ENCODE results near the gene TTLL4. TPM values are rescaled to one million over a fixed set of nuclear protein-coding genes. Genes with fewer than 3 reads are reported as not detected.

TTLL4 gene
- polyA plus RNA-seq, 2 of the 4 experiments (the other 2 are of a cell fraction) = 25.0 to 26.2 TPM

DNA sequence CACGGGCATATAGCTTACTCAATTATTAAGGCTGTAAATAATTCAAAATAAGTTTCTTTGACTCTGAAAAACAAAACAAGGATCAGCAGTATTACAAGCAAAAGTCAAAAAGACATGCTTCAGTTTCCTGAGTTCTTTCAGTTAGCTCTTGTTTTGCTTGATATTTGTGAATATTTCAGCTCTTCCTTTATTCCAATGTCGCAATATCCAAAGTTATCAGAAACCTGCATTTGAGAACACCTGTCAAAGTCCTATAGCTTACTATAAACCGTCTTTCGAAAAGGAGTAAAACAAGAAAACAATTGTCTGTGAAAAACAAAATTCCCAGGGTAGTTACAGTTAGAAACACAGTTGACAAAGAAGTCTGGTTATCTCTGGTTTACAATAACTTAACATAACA is 86.1 kb downstream of the TTLL4 start:
- no peak for ATAC-seq
- Histone ChIP-seq H3K4me1 (no peaks in the 10 kb centered on the region), H3K27ac (no peak overlapping the region), H3K4me2 (no peak overlapping the region), H3K4me3 (no peak overlapping the region), H3K9me3 (no peaks in the 10 kb centered on the region)
- POLR2A ChIA-PET = no interaction called here
- 76% methylated on average over 4 of the region's 4 CpGs for WGBS (ENCODE audit: missing lambda C conversion rate)
- CTCF ChIA-PET = interaction anchor here (0.7 kb wide), 1 partner anchor 51 kb away, joined by 3 read pairs; no protein-coding TSS in a partner anchor
- TF ChIP-seq, protein P1, sequence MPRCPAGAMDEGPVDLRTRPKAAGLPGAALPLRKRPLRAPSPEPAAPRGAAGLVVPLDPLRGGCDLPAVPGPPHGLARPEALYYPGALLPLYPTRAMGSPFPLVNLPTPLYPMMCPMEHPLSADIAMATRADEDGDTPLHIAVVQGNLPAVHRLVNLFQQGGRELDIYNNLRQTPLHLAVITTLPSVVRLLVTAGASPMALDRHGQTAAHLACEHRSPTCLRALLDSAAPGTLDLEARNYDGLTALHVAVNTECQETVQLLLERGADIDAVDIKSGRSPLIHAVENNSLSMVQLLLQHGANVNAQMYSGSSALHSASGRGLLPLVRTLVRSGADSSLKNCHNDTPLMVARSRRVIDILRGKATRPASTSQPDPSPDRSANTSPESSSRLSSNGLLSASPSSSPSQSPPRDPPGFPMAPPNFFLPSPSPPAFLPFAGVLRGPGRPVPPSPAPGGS (IDR thresholded peaks at IDR 0.05) = no peak
- TF ChIP-seq CEBPB (IDR thresholded peaks at IDR 0.05) (no peak), ZNF302 (CRISPR knock-in tag; IDR thresholded peaks at IDR 0.05) (no peak)
- DNase-seq (ENCODE audit: low read depth in 1 of 2, low spot score in 1 of 2) = no peak
- FAIRE-seq = no peak

GRCh38 chr2:218798767-218799504 is 88.3 kb downstream of the TTLL4 start:
- POLR2A ChIA-PET = no interaction called here
- H3K4me3 ChIP-seq = no peak overlapping the region
- DNase-seq (ENCODE audit: low read depth in 1 of 2, low spot score in 1 of 2) (no peak), FAIRE-seq (no peak), ATAC-seq (no peak)
- no peak for TF ChIP-seq TFCP2L1 (CRISPR knock-in tag; IDR thresholded peaks at IDR 0.05)
- no peak for TF ChIP-seq HDAC2 (IDR thresholded peaks at IDR 0.05)
- CTCF ChIA-PET = no interaction called here
- H3K27ac ChIP-seq = no peak overlapping the region
- 74% methylated on average over 12 of the region's 12 CpGs for WGBS (ENCODE audit: missing lambda C conversion rate)
- no peak overlapping the region for H3K4me2 ChIP-seq
- H3K4me1 ChIP-seq = no peaks in the 10 kb centered on the region
- H3K9me3 ChIP-seq = peaks cover under 1% of the 10 kb centered on the region; the same call in 1 of the 3 replicates

- CTCF ChIA-PET = no interaction called here
- ATAC-seq (no peak), FAIRE-seq (no peak), DNase-seq (ENCODE audit: low read depth in 1 of 2, low spot score in 1 of 2) (no peak)
- TF ChIP-seq CTCF (IDR thresholded peaks at IDR 0.05) (no peak), HES2 (IDR thresholded peaks at IDR 0.05) (no peak), HOXB13 (CRISPR knock-in tag; IDR thresholded peaks at IDR 0.05; ENCODE audit: low read depth) (no peak), RARB (CRISPR knock-in tag; IDR thresholded peaks at IDR 0.05) (no peak), KDM5A (IDR thresholded peaks at IDR 0.05) (no peak), CBX8 (IDR thresholded peaks at IDR 0.05) (no peak), FOSL2 (IDR thresholded peaks at IDR 0.05) (no peak), FOSL2 (CRISPR knock-in tag; IDR thresholded peaks at IDR 0.05) (no peak), GATA3 (IDR thresholded peaks at IDR 0.05; ENCODE audit: borderline replicate concordance) (no peak), POLR2A (IDR thresholded peaks at IDR 0.05; ENCODE audit: low read length) (no peak), NR3C1 (IDR thresholded peaks at IDR 0.05) (no peak), POLR2AphosphoS2 (conservative IDR thresholded peaks at IDR 0.05; ENCODE audit: low read length) (no peak)
- WGBS (ENCODE audit: missing lambda C conversion rate) = 75% methylated on average over 6 of the region's 6 CpGs
- peaks cover 3% of the 10 kb centered on the region; the same call in 1 of the 3 replicates for H3K9me3 ChIP-seq
- POLR2A ChIA-PET = no interaction called here
- no peak overlapping the region for H3K27ac ChIP-seq
- no peak overlapping the region for H3K4me3 ChIP-seq
- H3K4me2 ChIP-seq = no peak overlapping the region
- no peaks in the 10 kb centered on the region for H3K4me1 ChIP-seq
Observed at GRCh38 chr2:218799990-218800389, 89.4 kb downstream of the TTLL4 start.

DNA sequence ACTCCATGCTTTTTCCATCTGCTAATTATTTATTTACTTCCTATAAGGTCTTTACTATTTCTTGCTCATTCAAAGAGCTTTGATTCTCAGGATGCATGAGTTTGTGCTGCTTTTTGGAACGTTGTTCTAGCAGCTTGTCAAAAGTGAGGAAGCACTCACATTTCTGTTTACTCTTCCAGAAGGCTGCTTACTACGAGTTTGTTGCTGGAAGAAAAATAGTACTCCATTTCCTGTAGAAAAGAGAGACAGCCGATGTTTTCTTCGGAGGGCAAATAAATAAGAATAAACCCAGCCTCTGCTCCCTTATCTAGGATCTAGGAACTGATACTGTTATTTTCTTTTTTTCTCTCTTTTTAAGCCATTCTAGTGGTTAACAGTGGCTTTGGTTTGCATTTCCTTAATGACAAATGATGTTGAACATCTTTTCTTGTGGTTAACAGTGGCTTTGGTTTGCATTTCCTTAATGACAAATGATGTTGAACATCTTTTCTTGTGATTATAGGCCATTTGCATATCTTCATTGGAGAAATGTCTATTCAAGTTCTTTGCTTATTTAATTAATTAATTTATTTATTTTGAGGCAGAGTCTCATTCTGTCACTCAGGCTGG is 91.9 kb downstream of the TTLL4 start:
- Histone ChIP-seq H3K27ac (no peak overlapping the region), H3K4me2 (no peak overlapping the region), H3K4me3 (no peak overlapping the region), H3K9me3 (peaks cover 3% of the 10 kb centered on the region; the same call in 1 of the 3 replicates), H3K4me1 (peaks cover 3% of the 10 kb centered on the region; the same call in 1 of the 3 replicates)
- no peak for DNase-seq (ENCODE audit: low read depth in 1 of 2, low spot score in 1 of 2)
- ChIA-PET CTCF (no interaction called here), POLR2A (no interaction called here)
- WGBS (ENCODE audit: missing lambda C conversion rate) = 49% methylated on average over 4 of the region's 4 CpGs
- no peak for FAIRE-seq
- no peak for ATAC-seq
- TF ChIP-seq KDM1A (IDR thresholded peaks at IDR 0.05; ENCODE audit: low read depth) (no peak), MAFK (IDR thresholded peaks at IDR 0.05; ENCODE audit: partially characterized antibody) (no peak), ZFP36 (IDR thresholded peaks at IDR 0.05; ENCODE audit: borderline replicate concordance, partially characterized antibody) (no peak), RCOR1 (IDR thresholded peaks at IDR 0.05; ENCODE audit: low read depth, low read length) (no peak), NFE2L2 (conservative IDR thresholded peaks at IDR 0.05; ENCODE audit: low read length) (no peak), EHMT2 (IDR thresholded peaks at IDR 0.05; ENCODE audit: low read depth) (no peak), CHD2 (IDR thresholded peaks at IDR 0.05; ENCODE audit: low read length, partially characterized antibody) (no peak), PBX3 (IDR thresholded peaks at IDR 0.05) (no peak), ZC3H11A (IDR thresholded peaks at IDR 0.05) (no peak), E2F6 (IDR thresholded peaks at IDR 0.05; ENCODE audit: borderline replicate concordance, low read depth) (no peak), HEYL (CRISPR knock-in tag; IDR thresholded peaks at IDR 0.05) (no peak), ZSCAN20 (CRISPR knock-in tag; IDR thresholded peaks at IDR 0.05) (no peak)
